C4-2B (cell line): ENCODE data around the gene PLCL2.

ENCODE experiments used
- ZFX ChIP-seq: fragments of 450-650 bp; IDR thresholded peaks from 2 replicates; pipeline ENCODE4 v1.6.1; 2017
- TF ChIP-seq, protein P1 (sequence below): fragments of 450-650 bp; conservative IDR thresholded peaks from 2 replicates; pipeline ENCODE4 v1.5.1; 2017; ENCODE audit warnings: mild to moderate bottlenecking

DNA sequence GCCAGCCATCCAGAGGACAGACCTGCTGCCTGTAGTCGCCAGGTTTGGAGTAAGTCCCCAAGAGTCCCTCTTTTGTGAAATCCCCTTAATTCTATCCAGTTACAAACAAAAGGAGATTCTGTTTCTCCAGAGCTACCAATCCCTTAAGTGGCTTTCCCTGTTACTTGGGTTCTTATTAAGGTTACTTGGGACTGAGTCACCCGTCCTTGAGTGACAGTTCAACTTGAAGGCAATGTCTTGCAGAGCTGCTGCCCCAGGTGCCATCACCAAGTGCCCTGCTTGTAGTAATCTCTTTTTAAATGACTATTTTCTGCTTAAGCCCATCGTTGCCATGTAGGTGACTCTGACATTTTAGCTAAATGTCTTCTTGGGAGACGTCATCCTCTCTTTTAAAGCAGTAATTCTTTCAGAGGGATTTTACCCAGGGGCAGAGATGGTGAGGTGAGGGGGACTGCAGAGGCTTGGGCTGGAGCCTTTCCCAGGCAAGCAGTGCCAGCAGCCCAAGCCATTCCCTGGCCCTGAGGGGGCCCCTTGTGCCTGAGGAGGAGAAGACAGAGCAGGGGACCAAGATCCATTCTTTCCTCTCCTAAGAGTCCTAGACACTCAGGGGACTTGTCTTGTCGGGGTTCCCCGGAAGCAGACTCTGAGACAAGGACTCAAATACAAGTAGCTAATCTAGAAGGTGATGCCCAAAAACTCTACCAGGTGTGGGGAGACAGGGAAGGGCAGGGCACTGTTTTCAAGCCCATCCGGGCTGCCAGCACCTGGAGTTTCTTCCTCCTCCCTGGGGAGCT lies 253.7 kb downstream of the PLCL2 start:
- TF ChIP-seq, protein P1, sequence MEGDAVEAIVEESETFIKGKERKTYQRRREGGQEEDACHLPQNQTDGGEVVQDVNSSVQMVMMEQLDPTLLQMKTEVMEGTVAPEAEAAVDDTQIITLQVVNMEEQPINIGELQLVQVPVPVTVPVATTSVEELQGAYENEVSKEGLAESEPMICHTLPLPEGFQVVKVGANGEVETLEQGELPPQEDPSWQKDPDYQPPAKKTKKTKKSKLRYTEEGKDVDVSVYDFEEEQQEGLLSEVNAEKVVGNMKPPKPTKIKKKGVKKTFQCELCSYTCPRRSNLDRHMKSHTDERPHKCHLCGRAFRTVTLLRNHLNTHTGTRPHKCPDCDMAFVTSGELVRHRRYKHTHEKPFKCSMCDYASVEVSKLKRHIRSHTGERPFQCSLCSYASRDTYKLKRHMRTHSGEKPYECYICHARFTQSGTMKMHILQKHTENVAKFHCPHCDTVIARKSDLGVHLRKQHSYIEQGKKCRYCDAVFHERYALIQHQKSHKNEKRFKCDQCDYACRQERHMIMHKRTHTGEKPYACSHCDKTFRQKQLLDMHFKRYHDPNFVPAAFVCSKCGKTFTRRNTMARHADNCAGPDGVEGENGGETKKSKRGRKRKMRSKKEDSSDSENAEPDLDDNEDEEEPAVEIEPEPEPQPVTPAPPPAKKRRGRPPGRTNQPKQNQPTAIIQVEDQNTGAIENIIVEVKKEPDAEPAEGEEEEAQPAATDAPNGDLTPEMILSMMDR, result no peak
- TF ChIP-seq ZFX, result no peak
